GM23338 (cell line): ENCODE data around the gene CACNA1B. TPM values are rescaled to one million over a fixed set of nuclear protein-coding genes. Genes with fewer than 3 reads are reported as not detected.

Experiments used
- ATAC-seq: fragments of 200-7000 bp; cut with Tn5 transposase; 3 replicates; pipeline ENCODE4 v1.9.1; 2020
- DNase-seq: peaks from one replicate; pipeline ENCODE4 v3.0.0-alpha.2; 2015; ENCODE audit warnings: low spot score
- H2AFZ ChIP-seq: fragments of 200-600 bp; sonication (generic); 2 replicates; pipeline ENCODE4 v1.8.0; 2016; ENCODE audit warnings: antibody characterized with exemption, mild to moderate bottlenecking, moderate library complexity
- H3F3A ChIP-seq: fragments of 200-600 bp; sonication (generic); replicated peaks from 2 replicates; pipeline ENCODE4 v1.8.0; 2017; ENCODE audit warnings: antibody characterized with exemption, mixed run types, low read depth
- H3K27ac ChIP-seq: fragments of 200-600 bp; sonication (generic); 2 replicates; pipeline ENCODE4 v1.6.1; 2016; ENCODE audit warnings: low read depth
- H3K27me3 ChIP-seq: fragments of 200-600 bp; sonication (generic); 2 replicates; pipeline ENCODE4 v1.8.0; 2016; ENCODE audit warnings: mild to moderate bottlenecking, mixed run types, moderate library complexity; ENCODE audit not compliant: insufficient read depth
- H3K36me3 ChIP-seq: fragments of 200-600 bp; sonication (generic); 2 replicates; pipeline ENCODE4 v1.8.0; 2016; ENCODE audit warnings: mild to moderate bottlenecking; ENCODE audit not compliant: insufficient read depth
- H3K4me1 ChIP-seq: fragments of 200-600 bp; sonication (generic); 2 replicates; pipeline ENCODE4 v1.8.0; 2016; ENCODE audit warnings: mild to moderate bottlenecking, moderate library complexity; ENCODE audit not compliant: insufficient read depth
- H3K4me2 ChIP-seq: fragments of 200-600 bp; sonication (generic); 2 replicates; pipeline ENCODE4 v1.7.1; 2017; ENCODE audit warnings: mixed run types
- H3K4me3 ChIP-seq: fragments of 200-600 bp; sonication (generic); 2 replicates; pipeline ENCODE4 v1.6.1; 2016; ENCODE audit warnings: mixed run types
- H3K79me2 ChIP-seq: fragments of 200-600 bp; sonication (generic); replicated peaks from 2 replicates; pipeline ENCODE4 v1.8.0; 2017; ENCODE audit warnings: mild to moderate bottlenecking; ENCODE audit not compliant: insufficient read depth
- H3K9me2 ChIP-seq: fragments of 200-600 bp; sonication (generic); 2 replicates; pipeline ENCODE4 v1.8.0; 2017; ENCODE audit not compliant: insufficient read depth
- H4K20me1 ChIP-seq: fragments of 200-600 bp; sonication (generic); replicated peaks from 2 replicates; pipeline ENCODE4 v1.8.0; 2017; ENCODE audit warnings: mild to moderate bottlenecking; ENCODE audit not compliant: insufficient read depth
- H3K27ac Mint-ChIP-seq: 2 replicates; pipeline ENCODE4 v1.8.0; 2020; ENCODE audit warnings: inconsistent platforms, mild to moderate bottlenecking, moderate library complexity, mixed read lengths
- H3K27me3 Mint-ChIP-seq: 3 replicates; pipeline ENCODE4 v1.8.0; 2022; ENCODE audit warnings: low read depth, mild to moderate bottlenecking, moderate library complexity, mixed read lengths, inconsistent platforms; ENCODE audit not compliant: insufficient read depth, poor library complexity
- H3K36me3 Mint-ChIP-seq: 3 replicates; pipeline ENCODE4 v1.8.0; 2021; ENCODE audit warnings: low read depth, mild to moderate bottlenecking, inconsistent platforms, moderate library complexity, mixed read lengths
- H3K4me1 Mint-ChIP-seq: 3 replicates; pipeline ENCODE4 v1.8.0; 2020; ENCODE audit warnings: mild to moderate bottlenecking, inconsistent platforms, mixed read lengths
- H3K4me3 Mint-ChIP-seq: 3 replicates; pipeline ENCODE4 v1.8.0; 2021; ENCODE audit warnings: moderate library complexity, mild to moderate bottlenecking, inconsistent platforms, mixed read lengths
- H3K9me3 Mint-ChIP-seq: 3 replicates; pipeline ENCODE4 v1.8.0; 2020; ENCODE audit warnings: moderate library complexity, mild to moderate bottlenecking, inconsistent platforms, mixed read lengths
- CREB1 ChIP-seq: fragments of 250-450 bp; sonication (Bioruptor Pico); IDR thresholded peaks from 2 replicates; pipeline ENCODE4 v1.5.0; 2020; ENCODE audit warnings: low read depth, mild to moderate bottlenecking, moderate library complexity
- CTCF ChIP-seq, 2 experiments: fragments of 200-600 bp in 1 of 2; sonication (generic) in 1 of 2; conservative IDR thresholded peaks; 2 replicates each; pipeline versions ENCODE4 v1.5.1 to v1.6.1; 2016 to 2017; ENCODE audit warnings: antibody characterized with exemption in 2 of 2, low read depth in 2 of 2, mild to moderate bottlenecking in 2 of 2, moderate library complexity in 1 of 2
- ETS1 ChIP-seq: IDR thresholded peaks from 2 replicates; pipeline ENCODE4 v1.6.1; 2016; ENCODE audit warnings: antibody characterized with exemption
- NANOG ChIP-seq: IDR thresholded peaks from 2 replicates; pipeline ENCODE4 v1.6.1; 2016; ENCODE audit warnings: antibody characterized with exemption, borderline replicate concordance
- ZNF114 ChIP-seq: fragments of 250-450 bp; sonication (Bioruptor Pico); IDR thresholded peaks from 2 replicates; pipeline ENCODE4 v1.5.0; 2020; ENCODE audit warnings: mild to moderate bottlenecking, moderate library complexity
- ZNF331 ChIP-seq: fragments of 250-450 bp; sonication (Bioruptor Pico); IDR thresholded peaks from 2 replicates; pipeline ENCODE4 v1.5.0; 2020; ENCODE audit warnings: low read depth, mild to moderate bottlenecking, moderate library complexity
- ZNF462 ChIP-seq: fragments of 250-450 bp; sonication (Bioruptor Pico); IDR thresholded peaks from 2 replicates; pipeline ENCODE4 v1.5.0; 2020; ENCODE audit warnings: mild to moderate bottlenecking, moderate library complexity
- polyA plus RNA-seq: library from polyadenylated mRNA; unstranded; fragments of >200 nt; fragmentation: Nextera tagmentation; extraction: Ambion mirVana; gene quantifications from 2 replicates; pipeline ENCODE4 v1.2.1, GENCODE V29; 2016
- total RNA-seq: library from RNA; depleted of rRNA; stranded (reverse); fragments of >200 nt; shearing (Covaris generic); gene quantifications from 2 replicates; pipeline ENCODE4 v1.2.3, GENCODE V29; 2014

The CACNA1B gene
- total and polyA plus RNA-seq, 2 experiments from 2014 or later: 1.1 to 10.4 TPM

GRCh38 chr9:137900584-137901310, 23.2 kb downstream of the CACNA1B start:
- peaks cover 7% of the 10 kb centered on the region; the same call in 2 of the 3 replicates for H3K36me3 Mint-ChIP-seq
- Histone ChIP-seq H3F3A (no peaks in the 10 kb centered on the region), H3K4me2 (no peak overlapping the region), H2AFZ (no peak overlapping the region), H3K27ac (no peak overlapping the region), H3K79me2 (peaks cover 12% of the 10 kb centered on the region), H3K9me2 (no peaks in the 10 kb centered on the region), H3K4me1 (no peaks in the 10 kb centered on the region), H4K20me1 (no peaks in the 10 kb centered on the region), H3K27me3 (no peaks in the 10 kb centered on the region), H3K4me3 (no peak overlapping the region), H3K36me3 (no peaks in the 10 kb centered on the region)
- DNase-seq (no peak), ATAC-seq (no peak)
- H3K4me1 Mint-ChIP-seq: no peaks in the 10 kb centered on the region; the same call in 2 of the 3 replicates
- no peak overlapping the region for H3K4me3 Mint-ChIP-seq
- H3K27ac Mint-ChIP-seq: no peak overlapping the region
- no peak for TF ChIP-seq ZNF462
- TF ChIP-seq ETS1: no peak
- TF ChIP-seq CREB1 (CRISPR knock-in tag): no peak
- TF ChIP-seq NANOG: no peak
- no peak for TF ChIP-seq ZNF331 (CRISPR knock-in tag)
- TF ChIP-seq CTCF (conservative IDR thresholded peaks at IDR 0.05; ENCODE audit: low read depth in 2 of 2): no peak
- TF ChIP-seq ZNF114 (CRISPR knock-in tag): no peak
- no peaks in the 10 kb centered on the region for H3K9me3 Mint-ChIP-seq
- no peaks in the 10 kb centered on the region for H3K27me3 Mint-ChIP-seq
